ENCODE results near the gene ARID1B. TPM values are rescaled to one million over a fixed set of nuclear protein-coding genes. Genes with fewer than 3 reads are reported as not detected.
"Not testable (repeated sequence)": the region's sequence is repeated elsewhere in the genome, so short reads cannot be mapped to it uniquely, and the experiment has no call there.

ARID1B gene
- total and polyA plus RNA-seq, 12 donors, result 13.3 to 85.6 (median 50.9) TPM

DNA sequence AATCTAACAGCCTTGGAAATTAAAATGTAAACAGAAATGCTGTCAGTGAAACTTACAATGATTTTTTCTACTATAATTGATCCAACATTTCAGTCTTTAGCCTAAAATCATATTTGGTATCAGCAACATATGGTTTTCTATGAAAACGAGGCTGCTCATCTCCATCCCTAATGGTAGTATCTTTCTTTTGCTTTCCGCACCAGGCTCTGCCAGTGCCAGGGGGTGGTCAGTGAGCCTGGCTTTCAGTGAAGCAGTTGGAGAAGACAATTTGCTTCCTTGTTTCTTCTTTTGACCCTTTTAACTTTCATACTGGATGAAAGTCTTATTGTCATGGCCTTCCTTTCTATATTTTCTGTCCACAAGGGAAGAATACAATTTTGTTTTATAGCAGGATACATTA is 258.4 kb downstream of the ARID1B start:
- WGBS, 4 donors, result 77 to 86% (median 79%) methylated on average over 2 of the region's 2 CpGs
- DNase-seq, result no peak
- Histone ChIP-seq H3K36me3 (replicated peaks in 1 of 2) (no peaks in the 10 kb centered on the region), H3K4me3 (no peak overlapping the region), H3K9me3 (replicated peaks in 1 of 3) (no peaks in the 10 kb centered on the region), H3K27me3 (no peaks in the 10 kb centered on the region), H3K27ac (no peak overlapping the region), H3K4me1 (replicated peaks in 1 of 2) (peaks cover 5 to 51% of the 10 kb centered on the region in 2 donors)
- no peak for TF ChIP-seq CTCF (IDR thresholded peaks at IDR 0.05)
- no peak for TF ChIP-seq POLR2A (IDR thresholded peaks at IDR 0.05)
- intact Hi-C loops (cut with DNase I), result loop anchor here (10.0 kb wide), 1 partner anchor 149 kb away; no protein-coding TSS in a partner anchor

- Histone ChIP-seq H3K4me1 (replicated peaks in 1 of 2) (peaks cover 5 to 46% of the 10 kb centered on the region in 2 donors), H3K9me3 (replicated peaks in 1 of 3) (no peaks in the 10 kb centered on the region), H3K27ac (peak overlapping the region in 2 of 5 donors; percentile 2 to 32), H3K36me3 (replicated peaks in 1 of 2) (no peaks in the 10 kb centered on the region), H3K27me3 (no peaks in the 10 kb centered on the region), H3K4me3 (no peak overlapping the region)
- DNase-seq, result no peak
- WGBS, 4 donors, result 35 to 68% (median 57%) methylated on average over 5 of the region's 5 CpGs
- intact Hi-C loops (cut with DNase I), result loop anchor here (10.0 kb wide), 1 partner anchor 149 kb away; no protein-coding TSS in a partner anchor
- no peak for TF ChIP-seq CTCF (IDR thresholded peaks at IDR 0.05)
- no peak for TF ChIP-seq POLR2A (IDR thresholded peaks at IDR 0.05)
Measured at GRCh38 chr6:157036245-157036711, 259.1 kb downstream of the ARID1B start.

- Histone ChIP-seq H3K4me3 (no peak overlapping the region), H3K27ac (peak overlapping the region in 1 of 5 donors; percentile 32), H3K36me3 (replicated peaks in 1 of 2) (no peaks in the 10 kb centered on the region), H3K9me3 (replicated peaks in 1 of 3) (no peaks in the 10 kb centered on the region), H3K4me1 (replicated peaks in 1 of 2) (peaks cover 5 to 44% of the 10 kb centered on the region in 2 donors), H3K27me3 (no peaks in the 10 kb centered on the region)
- TF ChIP-seq CTCF (IDR thresholded peaks at IDR 0.05), result no peak
- TF ChIP-seq POLR2A (IDR thresholded peaks at IDR 0.05), result no peak
- intact Hi-C loops (cut with DNase I), result loop anchor here (10.0 kb wide), 1 partner anchor 148 kb away; no protein-coding TSS in a partner anchor
- no peak for DNase-seq
- 81 to 90% (median 83%) methylated on average over 8 of the region's 8 CpGs for WGBS, 4 donors
Measured at GRCh38 chr6:157037165-157037564, 260.0 kb downstream of the ARID1B start.

GRCh38 chr6:157038610-157039009 is 261.4 kb downstream of the ARID1B start:
- no peak for TF ChIP-seq CTCF (IDR thresholded peaks at IDR 0.05)
- no peak for TF ChIP-seq POLR2A (IDR thresholded peaks at IDR 0.05)
- Histone ChIP-seq H3K36me3 (replicated peaks in 1 of 2) (no peaks in the 10 kb centered on the region), H3K27me3 (no peaks in the 10 kb centered on the region), H3K9me3 (replicated peaks in 1 of 3) (no peaks in the 10 kb centered on the region), H3K27ac (no peak overlapping the region), H3K4me1 (replicated peaks in 1 of 2) (peaks cover 0 to 33% of the 10 kb centered on the region in 2 donors), H3K4me3 (no peak overlapping the region)
- 93 to 96% (median 95%) methylated on average over 7 of the region's 7 CpGs for WGBS, 4 donors
- intact Hi-C loops (cut with DNase I), result loop anchor here (10.0 kb wide), 1 partner anchor 146 kb away; no protein-coding TSS in a partner anchor
- DNase-seq, result no peak

DNA sequence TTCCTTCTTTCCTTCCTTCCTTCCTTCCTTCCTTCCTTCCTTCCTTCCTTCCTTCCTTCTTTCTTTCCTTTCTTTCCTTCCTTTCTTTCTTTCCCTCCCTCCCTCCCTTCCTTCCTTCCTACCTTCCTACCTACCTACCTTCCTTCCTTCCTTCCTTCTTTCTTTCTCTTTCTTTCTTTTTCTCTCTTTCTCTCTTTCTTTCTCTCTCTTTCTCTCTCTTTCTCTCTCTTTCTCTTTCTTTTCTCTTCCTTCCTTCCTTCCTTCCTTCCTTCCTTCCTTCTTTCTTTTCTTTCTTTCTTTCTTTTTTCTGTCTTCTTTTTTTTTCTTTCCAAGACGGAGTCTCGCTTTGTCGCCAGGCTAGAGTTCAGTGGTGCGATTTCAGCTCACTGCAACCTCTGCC is 262.5 kb downstream of the ARID1B start:
- not testable (repeated sequence) for H3K36me3 ChIP-seq (replicated peaks in 1 of 2); H3K27me3 ChIP-seq; H3K9me3 ChIP-seq (replicated peaks in 1 of 3); H3K27ac ChIP-seq; H3K4me3 ChIP-seq; DNase-seq
- intact Hi-C loops (cut with DNase I), result loop anchor here (10.0 kb wide), 2 partner anchors 145 to 235 kb away; no protein-coding TSS in a partner anchor
- H3K4me1 ChIP-seq (replicated peaks in 1 of 2), result peaks cover 0 to 23% of the 10 kb centered on the region in 2 donors
- WGBS, 4 donors, result 95 to 99% (median 98%) methylated on average over 4 of the region's 4 CpGs

All from adrenal gland (tissue), 12 donors.